Bone marrow (tissue), 2 donors: ENCODE results near the gene LYPD8.

Source experiments
- DNase-seq, 2 donors: peaks; one replicate each; lab custom pipeline; 2025; lab: John Stamatoyannopoulos, UW

Gene LYPD8

DNA sequence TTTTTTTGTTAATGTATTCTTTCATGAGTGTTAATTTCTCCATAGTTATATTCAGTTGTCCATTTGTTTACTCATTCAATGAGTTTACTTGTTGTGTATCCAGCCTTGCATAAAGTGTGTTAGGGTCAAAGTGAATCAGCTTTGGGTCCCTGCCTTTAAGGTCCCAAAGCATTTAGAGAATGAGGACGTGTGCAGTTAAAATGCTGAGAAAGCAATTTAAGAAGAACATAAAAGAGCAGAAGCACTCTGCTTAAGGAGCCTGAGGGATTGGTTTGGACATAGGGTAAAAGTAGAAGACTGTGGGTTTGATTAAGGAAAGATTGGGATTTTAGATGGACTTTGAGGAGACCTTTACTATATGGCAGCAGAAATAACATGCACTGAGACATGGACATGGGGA is 56.5 kb downstream of the LYPD8 start:
- DNase-seq: no peak

DNA sequence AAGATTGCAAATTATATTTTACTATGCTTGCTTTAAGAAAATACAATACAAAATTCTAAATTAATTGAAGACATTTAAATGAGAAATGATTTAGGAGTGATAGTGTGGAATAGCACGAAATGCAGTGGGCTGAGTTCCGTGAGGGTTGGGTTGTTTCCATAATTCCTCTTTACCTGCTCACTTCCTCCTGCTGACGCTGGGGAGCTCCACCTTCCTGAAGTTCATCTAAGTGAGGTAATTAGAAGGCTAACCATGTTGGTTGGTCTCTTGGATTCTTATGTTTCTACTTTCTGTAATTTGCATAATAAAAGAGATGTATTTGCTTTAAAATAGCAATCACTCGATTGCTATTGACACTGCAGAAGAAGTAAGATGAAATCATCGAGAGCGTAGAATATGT is 57.7 kb downstream of the LYPD8 start:
- DNase-seq: no peak

GRCh38 chr1:248696774-248697173 is 58.8 kb downstream of the LYPD8 start:
- DNase-seq: no peak

- peak in 1 of 2 donors; percentile 2 for DNase-seq
Measured at GRCh38 chr1:248696261-248696660, 59.3 kb downstream of the LYPD8 start.

DNA sequence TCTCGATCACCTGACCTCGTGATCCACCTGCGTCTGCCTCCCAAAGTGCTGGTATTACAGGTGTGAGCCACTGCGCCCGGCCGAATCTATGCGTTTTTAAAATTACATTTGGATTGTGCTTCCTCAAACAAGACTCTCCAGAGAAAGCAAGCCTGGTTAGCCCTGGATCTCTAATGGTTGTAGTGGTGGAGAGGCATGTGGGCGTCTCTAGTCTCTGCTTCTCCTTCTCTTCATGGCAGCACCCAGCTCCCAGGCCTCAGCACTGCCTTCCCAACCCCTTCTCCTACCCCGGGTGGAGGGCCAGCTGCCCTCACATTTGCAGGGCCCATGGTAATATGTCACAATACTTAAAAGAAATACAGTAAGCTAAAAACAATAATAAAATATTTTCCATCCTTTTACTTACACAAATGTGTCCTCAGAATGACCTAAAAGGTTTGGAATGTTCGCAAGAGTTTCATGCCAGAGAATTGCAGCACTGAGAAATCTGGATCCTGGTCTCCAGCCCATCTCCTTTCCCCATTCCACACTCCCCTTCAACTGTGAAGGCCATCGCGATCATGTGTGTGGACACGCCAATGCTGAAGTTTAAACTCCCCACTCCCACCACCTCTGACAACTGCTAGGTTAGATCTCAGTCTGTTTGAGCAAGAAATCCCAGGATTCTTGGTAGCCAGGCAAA is 60.0 kb downstream of the LYPD8 start:
- no peak for DNase-seq

DNA sequence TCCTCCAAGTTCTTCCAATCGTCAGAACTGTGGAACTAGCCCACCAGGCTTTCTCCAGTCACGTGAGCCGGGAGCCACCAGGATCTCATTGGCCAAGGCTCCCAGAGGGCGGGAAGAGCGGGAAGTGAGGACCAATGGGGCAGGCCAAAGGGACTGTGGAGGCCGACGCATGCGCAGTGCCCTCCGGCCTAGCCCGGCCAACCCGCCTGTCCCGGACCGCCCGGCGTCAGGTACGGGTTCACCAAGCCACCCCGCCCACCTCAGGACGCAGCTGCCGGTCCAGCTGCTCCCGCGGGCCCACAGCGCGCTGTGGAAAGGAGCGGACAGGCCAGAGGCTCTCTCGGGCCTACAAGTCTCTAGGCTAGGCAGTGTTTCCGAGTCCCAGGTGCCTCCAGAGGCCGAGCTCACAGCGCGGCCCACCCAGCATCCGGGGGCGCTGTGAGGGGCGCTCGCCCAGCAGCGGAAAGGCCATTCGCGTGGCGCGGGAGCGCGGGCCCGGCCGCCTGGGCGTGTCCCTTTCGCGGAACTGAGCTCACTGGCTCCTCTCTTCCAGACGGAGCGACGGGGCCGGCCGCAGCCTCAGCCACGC is 63.9 kb downstream of the LYPD8 start:
- no peak for DNase-seq
